Adrenal gland (tissue), 5 donors: ENCODE measurements around the gene DCP1A.

Experiments used
- POLR2A ChIP-seq, 2 donors: fragments of 450-650 bp; IDR thresholded peaks; one replicate each; pipeline ENCODE4 v1.6.1; 2017; ENCODE audit warnings: antibody characterized with exemption in 2 of 2, mild to moderate bottlenecking in 2 of 2, moderate library complexity in 1 of 2
- TF ChIP-seq, protein P1 (sequence below), 6 experiments: fragments of 450-650 bp in 4 of 6; fragments of 200-600 bp in 2 of 6; sonication (generic) in 1 of 6; IDR thresholded peaks; 1 replicate in 5 of 6; 2 replicates in 1 of 6; pipeline versions ENCODE4 v1.5.1 to v1.8.0; 2016 to 2021; ENCODE audit warnings: antibody characterized with exemption in 6 of 6, mild to moderate bottlenecking in 2 of 6, moderate library complexity in 1 of 6
- donor health status: DM: no; HTN: no; CAD: no.

DNA sequence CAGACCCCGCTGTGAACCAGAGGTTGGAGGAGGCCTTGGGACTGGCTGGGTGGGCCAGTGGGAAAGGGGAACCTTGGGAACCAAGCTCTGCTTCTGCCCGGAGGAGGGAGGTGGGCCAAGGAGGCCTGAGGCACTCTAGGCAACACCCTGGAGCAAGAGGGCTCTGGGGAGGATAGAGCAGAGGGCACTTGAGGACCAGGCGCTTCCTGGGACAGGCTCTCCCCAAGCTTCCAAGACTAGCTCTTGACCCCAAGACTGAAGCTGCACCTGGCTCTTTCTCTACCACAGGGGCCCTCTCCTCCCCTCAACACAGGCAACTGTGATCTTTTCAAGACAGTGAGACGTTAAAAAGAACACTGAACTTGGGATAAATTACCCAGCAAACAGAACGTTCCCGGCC lies 111.8 kb downstream of the DCP1A start:
- TF ChIP-seq, protein P1, sequence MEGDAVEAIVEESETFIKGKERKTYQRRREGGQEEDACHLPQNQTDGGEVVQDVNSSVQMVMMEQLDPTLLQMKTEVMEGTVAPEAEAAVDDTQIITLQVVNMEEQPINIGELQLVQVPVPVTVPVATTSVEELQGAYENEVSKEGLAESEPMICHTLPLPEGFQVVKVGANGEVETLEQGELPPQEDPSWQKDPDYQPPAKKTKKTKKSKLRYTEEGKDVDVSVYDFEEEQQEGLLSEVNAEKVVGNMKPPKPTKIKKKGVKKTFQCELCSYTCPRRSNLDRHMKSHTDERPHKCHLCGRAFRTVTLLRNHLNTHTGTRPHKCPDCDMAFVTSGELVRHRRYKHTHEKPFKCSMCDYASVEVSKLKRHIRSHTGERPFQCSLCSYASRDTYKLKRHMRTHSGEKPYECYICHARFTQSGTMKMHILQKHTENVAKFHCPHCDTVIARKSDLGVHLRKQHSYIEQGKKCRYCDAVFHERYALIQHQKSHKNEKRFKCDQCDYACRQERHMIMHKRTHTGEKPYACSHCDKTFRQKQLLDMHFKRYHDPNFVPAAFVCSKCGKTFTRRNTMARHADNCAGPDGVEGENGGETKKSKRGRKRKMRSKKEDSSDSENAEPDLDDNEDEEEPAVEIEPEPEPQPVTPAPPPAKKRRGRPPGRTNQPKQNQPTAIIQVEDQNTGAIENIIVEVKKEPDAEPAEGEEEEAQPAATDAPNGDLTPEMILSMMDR (IDR thresholded peaks at IDR 0.05), result no peak
- TF ChIP-seq POLR2A (IDR thresholded peaks at IDR 0.05), result no peak
